GM12878 (cell line): Measurements from ENCODE around the gene SETD7. TPM values are rescaled to one million over a fixed set of nuclear protein-coding genes. Genes with fewer than 3 reads are reported as not detected.

ENCODE experiments used
- ATAC-seq: fragments of 200-7000 bp; cut with Tn5 transposase; 3 replicates; pipeline ENCODE4 v1.9.1; 2020; ENCODE audit warnings: mild to moderate bottlenecking, moderate library complexity
- BruUV-seq: library from RNA; stranded (reverse); fragments of 400-500 nt; replicated peaks from 2 replicates; lab custom pipeline; 2021; lab: Mats Ljungman, UMichigan
- CTCF ChIA-PET: fragments of 300-600 bp; sonication (Branson Sonifier 250); formaldehyde crosslinking; extraction: SDS; loops from one replicate; lab custom pipeline; 2021; ENCODE audit warnings: inconsistent platforms; lab: Yijun Ruan, JAX
- POLR2A ChIA-PET: fragments of 350-600 bp; formaldehyde crosslinking; extraction: SDS; loops from one replicate; lab custom pipeline; 2021; ENCODE audit warnings: inconsistent platforms; lab: Charles Lee
- RAD21 ChIA-PET: fragments of 300-600 bp; sonication (Branson Sonifier 250); formaldehyde crosslinking; loops from one replicate; lab custom pipeline; 2023; ENCODE audit warnings: antibody characterized with exemption; ENCODE audit not compliant: unreplicated experiment; lab: Charles Lee
- SMC1A ChIA-PET: fragments of 300-600 bp; sonication (Branson Sonifier 250); formaldehyde crosslinking; loops from one replicate; lab custom pipeline; 2023; ENCODE audit not compliant: unreplicated experiment, uncharacterized antibody; lab: Charles Lee
- DNase-seq: peaks from one replicate; pipeline ENCODE4 v3.0.0-alpha.2; 2011; ENCODE audit warnings: low read depth, low spot score
- FAIRE-seq: peaks from 3 replicates; lab custom pipeline; 2011; peaks lifted over from hg19 to GRCh38; lab: Jason Lieb, UNC
- H2AFZ ChIP-seq: 2 replicates; pipeline ENCODE4 v1.6.0; 2011; ENCODE audit warnings: low read depth, low read length, control low read depth; ENCODE audit not compliant: control insufficient read depth
- H3K27ac ChIP-seq: 2 replicates; pipeline ENCODE4 v1.5.1; 2011; ENCODE audit warnings: control low read depth; ENCODE audit not compliant: control insufficient read depth, insufficient read depth
- H3K27me3 ChIP-seq, 2 experiments: replicated peaks in 1 of 2; 2 replicates each; pipeline versions ENCODE4 v1.6.0 to v1.6.1; 2011; ENCODE audit warnings: low read length in 1 of 2; ENCODE audit not compliant: control insufficient read depth in 2 of 2, insufficient read depth in 2 of 2
- H3K36me3 ChIP-seq, 2 experiments: 2 replicates each; pipeline ENCODE4 v1.5.1; 2011; ENCODE audit warnings: low read length in 1 of 2; ENCODE audit not compliant: control insufficient read depth in 2 of 2, insufficient read depth in 2 of 2
- H3K4me1 ChIP-seq: 2 replicates; pipeline ENCODE4 v1.6.1; 2011; ENCODE audit warnings: mild to moderate bottlenecking, low read length, moderate library complexity, mixed read lengths; ENCODE audit not compliant: control insufficient read depth, insufficient read depth
- H3K4me2 ChIP-seq: 2 replicates; pipeline ENCODE4 v1.6.0; 2011; ENCODE audit warnings: control low read depth; ENCODE audit not compliant: control insufficient read depth, insufficient read depth
- H3K4me3 ChIP-seq: fragments of 200-600 bp; sonication (generic); 2 replicates; pipeline ENCODE4 v1.5.1; 2016
- H3K79me2 ChIP-seq: 2 replicates; pipeline ENCODE4 v1.6.0; 2011; ENCODE audit warnings: low read length; ENCODE audit not compliant: control insufficient read depth, insufficient read depth
- H3K9ac ChIP-seq: 2 replicates; pipeline ENCODE4 v1.8.0; 2011; ENCODE audit warnings: low read length, control low read depth, mixed read lengths; ENCODE audit not compliant: control insufficient read depth, insufficient read depth
- H3K9me3 ChIP-seq: replicated peaks from 3 replicates; pipeline ENCODE4 v1.5.1; 2011; ENCODE audit warnings: mild to moderate bottlenecking, low read length; ENCODE audit not compliant: control insufficient read depth, insufficient read depth
- H4K20me1 ChIP-seq: 2 replicates; pipeline ENCODE4 v1.6.0; 2011; ENCODE audit not compliant: control insufficient read depth, insufficient read depth
- CEBPZ ChIP-seq: fragments of 150-350 bp; IDR thresholded peaks from 2 replicates; pipeline ENCODE4 v1.6.1; 2016; ENCODE audit warnings: low read depth, low read length
- FOS ChIP-seq: IDR thresholded peaks from 3 replicates; pipeline ENCODE4 v1.6.1; 2011; ENCODE audit warnings: borderline replicate concordance; ENCODE audit not compliant: insufficient read length; ENCODE audit errors: extremely low read depth
- IRF4 ChIP-seq: IDR thresholded peaks from 2 replicates; pipeline ENCODE4 v1.6.1; 2011; ENCODE audit warnings: low read depth, low read length
- NFIC ChIP-seq: IDR thresholded peaks from 2 replicates; pipeline ENCODE4 v1.6.1; 2012; ENCODE audit warnings: low read depth, mild to moderate bottlenecking, inconsistent platforms, low read length, moderate library complexity
- PAX8 ChIP-seq: fragments of 450-650 bp; IDR thresholded peaks from 2 replicates; pipeline ENCODE4 v1.6.1; 2017; ENCODE audit warnings: mild to moderate bottlenecking, moderate library complexity
- POU2F2 ChIP-seq: IDR thresholded peaks from 3 replicates; pipeline ENCODE4 v1.6.1; 2011; ENCODE audit warnings: low read depth, mild to moderate bottlenecking, low read length, borderline replicate concordance
- SMC3 ChIP-seq: IDR thresholded peaks from 2 replicates; pipeline ENCODE4 v1.6.1; 2011; ENCODE audit warnings: low read length, improper control_type of control experiment, borderline replicate concordance
- TAF1 ChIP-seq: IDR thresholded peaks from 2 replicates; pipeline ENCODE4 v1.6.1; 2011; ENCODE audit warnings: mild to moderate bottlenecking, low read depth, low read length, borderline replicate concordance
- ZNF274 ChIP-seq: IDR thresholded peaks from one replicate; pipeline ENCODE4 v1.8.0; 2011; ENCODE audit not compliant: insufficient read length, insufficient read depth
- WGBS: methylation state at CpG from one replicate; pipeline ENCODE4 v1.1.6; 2016; ENCODE audit warnings: low lambda C conversion rate; ENCODE audit not compliant: insufficient replicate concordance, insufficient coverage; ENCODE audit errors: missing lambda C conversion rate; 5-methylcytosine and 5-hydroxymethylcytosine counted together
- in situ Hi-C: fragments of 300-500 bp; cut with MboI; formaldehyde crosslinking; loops from 9 replicates; pipeline ENCODE4 v1.14.3; 2018; ENCODE audit warnings: mixed read lengths
- intact Hi-C: fragments of 100-400 bp; cut with micrococcal nuclease; formaldehyde crosslinking; loops from one replicate; pipeline ENCODE4 v1.14.2; 2022; ENCODE audit not compliant: unreplicated experiment
- polyA plus RNA-seq, 11 experiments: library from polyadenylated mRNA; depleted of rRNA in 4 of 11; unstranded in 6 of 11; stranded (reverse) in 5 of 11; fragments of >200 nt; fragmentation: Nextera tagmentation in 4 of 11; fragmentation: Illumina TruSeq in 1 of 11; extraction: Ambion mirVana in 4 of 11; extraction: Trizol in 1 of 11; gene quantifications; 1 replicate in 1 of 11; 2 replicates in 10 of 11; pipeline versions ENCODE4 v1.2.1 to v1.2.3, GENCODE V29; 2011 to 2016; ENCODE audit warnings: inconsistent platforms in 2 of 11, missing spikeins in 2 of 11, low read depth in 1 of 11
- total RNA-seq, 4 experiments: library from RNA; depleted of rRNA in 3 of 4; stranded (reverse); fragments of >200 nt in 3 of 4; fragmentation: Illumina TruSeq in 1 of 4; extraction: Trizol in 1 of 4; gene quantifications; 2 replicates each; pipeline versions ENCODE4 v1.2.1 to v1.2.3, GENCODE V29; 2013 to 2021
- TF ChIP-seq, protein P1 (sequence below): fragments of 450-650 bp; IDR thresholded peaks from 2 replicates; pipeline ENCODE4 v1.6.1; 2017; ENCODE audit warnings: borderline replicate concordance

SETD7 gene
- total and polyA plus RNA-seq, 10 of the 15 experiments (the other 5 are each of a cell fraction or from before 2014, with no cell fraction given): 0.03 to 0.82 (median 0.44) TPM

GRCh38 chr4:139547979-139548378 is 8.0 kb downstream of the SETD7 start:
- Histone ChIP-seq H3K27ac (no peak overlapping the region), H3K4me3 (no peak overlapping the region)
- POLR2A ChIA-PET: interaction anchor here (1.3 kb wide), 1 partner anchor 11 kb away, joined by 3 read pairs; no protein-coding TSS in a partner anchor

More at GRCh38 chr4:139547979-139548378, 8.0 kb downstream of the SETD7 start:
- Histone ChIP-seq H3K4me2 (no peak overlapping the region), H3K36me3 (no peaks in the 10 kb centered on the region), H3K27me3 (no peaks in the 10 kb centered on the region; a peak in 1 of 4 replicates), H2AFZ (no peak overlapping the region), H3K9me3 (no peaks in the 10 kb centered on the region), H3K79me2 (no peaks in the 10 kb centered on the region), H4K20me1 (no peaks in the 10 kb centered on the region), H3K9ac (no peak overlapping the region), H3K4me1 (no peaks in the 10 kb centered on the region)
- in situ Hi-C loops (no loop called here), intact Hi-C loops (no loop called here)
- DNase-seq (no peak), ATAC-seq (no peak), FAIRE-seq (no peak)
- 74% methylated on average over 3 of the region's 3 CpGs for WGBS
- RAD21 ChIA-PET: no interaction called here
- no TSS peak for BruUV-seq
- TF ChIP-seq ZNF274: no peak
- TF ChIP-seq, protein P1, sequence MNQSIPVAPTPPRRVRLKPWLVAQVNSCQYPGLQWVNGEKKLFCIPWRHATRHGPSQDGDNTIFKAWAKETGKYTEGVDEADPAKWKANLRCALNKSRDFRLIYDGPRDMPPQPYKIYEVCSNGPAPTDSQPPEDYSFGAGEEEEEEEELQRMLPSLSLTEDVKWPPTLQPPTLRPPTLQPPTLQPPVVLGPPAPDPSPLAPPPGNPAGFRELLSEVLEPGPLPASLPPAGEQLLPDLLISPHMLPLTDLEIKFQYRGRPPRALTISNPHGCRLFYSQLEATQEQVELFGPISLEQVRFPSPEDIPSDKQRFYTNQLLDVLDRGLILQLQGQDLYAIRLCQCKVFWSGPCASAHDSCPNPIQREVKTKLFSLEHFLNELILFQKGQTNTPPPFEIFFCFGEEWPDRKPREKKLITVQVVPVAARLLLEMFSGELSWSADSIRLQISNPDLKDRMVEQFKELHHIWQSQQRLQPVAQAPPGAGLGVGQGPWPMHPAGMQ: no peak
- no peak for TF ChIP-seq SMC3
- TF ChIP-seq FOS: no peak
- TF ChIP-seq NFIC: no peak
- TF ChIP-seq POU2F2: no peak
- no peak for TF ChIP-seq IRF4
- no peak for TF ChIP-seq PAX8
- TF ChIP-seq TAF1: no peak
- TF ChIP-seq CEBPZ: no peak
- CTCF ChIA-PET: no interaction called here
- SMC1A ChIA-PET: no interaction called here
